ENCODE data around the gene ACTN4. TPM values are rescaled to one million over a fixed set of nuclear protein-coding genes. Genes with fewer than 3 reads are reported as not detected.
A peak's percentile ranks its signal among the peaks of the same experiment; 100 is the strongest.

The ACTN4 gene
- total RNA-seq, 1 experiment from 2014 or later = 1,233 TPM

DNA sequence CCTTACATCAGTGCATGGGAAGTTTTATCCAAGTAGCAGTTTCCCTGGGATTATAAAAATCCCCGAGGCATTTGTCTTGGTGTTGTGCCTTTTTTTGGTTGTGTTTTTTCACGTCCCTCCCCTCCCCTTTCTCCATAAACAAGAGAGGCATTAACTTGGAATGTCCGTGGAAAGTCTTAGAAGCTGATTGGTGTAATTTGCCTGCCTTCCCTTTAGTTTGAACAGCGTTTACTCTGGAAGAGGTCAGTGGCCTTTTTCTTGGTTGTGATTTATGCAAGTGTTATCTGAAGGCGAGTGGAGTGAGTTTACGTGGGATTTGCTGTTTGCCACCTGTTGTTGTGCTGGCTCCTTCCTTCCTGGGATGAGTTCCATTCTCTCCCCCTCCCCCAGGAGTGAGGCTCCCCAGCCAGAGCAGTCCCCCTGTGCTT lies 7.2 kb downstream of the ACTN4 start:
- Histone ChIP-seq H4K20me1 (ENCODE audit: insufficient read depth) (peaks cover 30% of the 10 kb centered on the region), H3K4me3 (no peak overlapping the region; the same call in 1 of the 2 replicates), H3K4me1 (replicated peaks; ENCODE audit: insufficient read depth) (peaks cover 90% of the 10 kb centered on the region), H2AFZ (no peak overlapping the region), H3K9me3 (ENCODE audit: insufficient read depth, low read depth) (no peaks in the 10 kb centered on the region), H3K27me3 (ENCODE audit: insufficient read depth, low read depth) (no peaks in the 10 kb centered on the region), H3K79me2 (ENCODE audit: low read depth) (peaks cover 96% of the 10 kb centered on the region), H3K36me3 (ENCODE audit: low read depth) (peaks cover 44% of the 10 kb centered on the region), H3K4me2 (peak overlapping the region; percentile 89), H3K9me2 (ENCODE audit: insufficient read depth) (no peaks in the 10 kb centered on the region), H3K27ac (peak overlapping the region; percentile 99), H3F3A (ENCODE audit: insufficient read depth, low read depth) (peaks cover 93% of the 10 kb centered on the region)
- TF ChIP-seq, protein P1, sequence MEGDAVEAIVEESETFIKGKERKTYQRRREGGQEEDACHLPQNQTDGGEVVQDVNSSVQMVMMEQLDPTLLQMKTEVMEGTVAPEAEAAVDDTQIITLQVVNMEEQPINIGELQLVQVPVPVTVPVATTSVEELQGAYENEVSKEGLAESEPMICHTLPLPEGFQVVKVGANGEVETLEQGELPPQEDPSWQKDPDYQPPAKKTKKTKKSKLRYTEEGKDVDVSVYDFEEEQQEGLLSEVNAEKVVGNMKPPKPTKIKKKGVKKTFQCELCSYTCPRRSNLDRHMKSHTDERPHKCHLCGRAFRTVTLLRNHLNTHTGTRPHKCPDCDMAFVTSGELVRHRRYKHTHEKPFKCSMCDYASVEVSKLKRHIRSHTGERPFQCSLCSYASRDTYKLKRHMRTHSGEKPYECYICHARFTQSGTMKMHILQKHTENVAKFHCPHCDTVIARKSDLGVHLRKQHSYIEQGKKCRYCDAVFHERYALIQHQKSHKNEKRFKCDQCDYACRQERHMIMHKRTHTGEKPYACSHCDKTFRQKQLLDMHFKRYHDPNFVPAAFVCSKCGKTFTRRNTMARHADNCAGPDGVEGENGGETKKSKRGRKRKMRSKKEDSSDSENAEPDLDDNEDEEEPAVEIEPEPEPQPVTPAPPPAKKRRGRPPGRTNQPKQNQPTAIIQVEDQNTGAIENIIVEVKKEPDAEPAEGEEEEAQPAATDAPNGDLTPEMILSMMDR (conservative IDR thresholded peaks at IDR 0.05) = no peak
- TF ChIP-seq EZH2 (IDR thresholded peaks at IDR 0.05; ENCODE audit: low read depth) = no peak
- ChIA-PET POLR2A (ENCODE audit: unreplicated experiment) (interaction anchor here (0.6 to 0.8 kb wide), 2 partner anchors 29 to 749 kb away, joined by 3 to 6 read pairs; no protein-coding TSS in a partner anchor), CTCF (no interaction called here)
- no peak for DNase-seq
- intact Hi-C loops (cut with micrococcal nuclease; ENCODE audit: unreplicated experiment) = loop anchor here (5.0 kb wide), 1 partner anchor 78 kb away; no protein-coding TSS in a partner anchor
- no TSS peak for BruUV-seq (replicated peaks)

DNA sequence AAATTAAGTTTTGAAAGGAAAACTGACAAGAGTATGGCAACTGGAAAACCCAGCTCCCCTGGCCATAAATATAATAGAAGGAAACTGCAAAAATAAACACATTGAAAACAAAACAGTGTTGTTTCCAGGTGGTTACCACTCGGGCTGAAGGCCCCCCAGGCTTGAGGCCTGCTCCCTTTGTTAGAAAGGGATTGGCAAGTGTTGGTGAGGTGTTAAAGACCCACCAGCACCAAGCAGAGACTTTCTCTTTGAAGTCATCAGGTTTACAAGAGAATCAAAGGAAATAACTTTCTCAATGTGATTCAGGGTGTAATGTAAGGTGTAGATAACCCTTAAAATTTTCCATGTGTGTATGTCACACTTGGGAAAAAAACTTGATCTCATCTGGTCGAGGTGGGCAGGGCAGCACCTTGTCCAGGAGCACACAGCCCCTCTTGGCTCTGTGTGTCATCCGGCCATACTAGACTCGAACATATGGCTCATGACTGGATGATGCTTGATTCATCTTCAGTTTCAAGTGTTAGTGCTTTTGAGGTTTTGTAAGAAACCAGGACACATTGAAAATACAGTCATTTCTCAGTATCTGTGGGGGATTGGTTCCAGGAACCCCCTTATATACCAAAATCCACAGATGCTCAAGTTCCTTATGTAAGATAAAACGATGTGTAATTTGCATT lies 7.8 kb downstream of the ACTN4 start:
- no peaks in the 10 kb centered on the region for H3K9me3 ChIP-seq (ENCODE audit: insufficient read depth, low read depth)
- no peaks in the 10 kb centered on the region for H3K27me3 ChIP-seq (ENCODE audit: insufficient read depth, low read depth)
- CTCF ChIA-PET = no interaction called here
- H3K9me2 ChIP-seq (ENCODE audit: insufficient read depth) = no peaks in the 10 kb centered on the region
- H2AFZ ChIP-seq = no peak overlapping the region
- no peak overlapping the region; the same call in 1 of the 2 replicates for H3K4me3 ChIP-seq
- peaks cover 96% of the 10 kb centered on the region for H3F3A ChIP-seq (ENCODE audit: insufficient read depth, low read depth)
- intact Hi-C loops (cut with micrococcal nuclease; ENCODE audit: unreplicated experiment) = loop anchor here (5.0 kb wide), 1 partner anchor 77 kb away; no protein-coding TSS in a partner anchor
- H3K4me1 ChIP-seq (replicated peaks; ENCODE audit: insufficient read depth) = peaks cover 96% of the 10 kb centered on the region
- POLR2A ChIA-PET (ENCODE audit: unreplicated experiment) = interaction anchor here (0.8 to 2.5 kb wide), 2 partner anchors 28 to 37 kb away, joined by 6 to 12 read pairs; no protein-coding TSS in a partner anchor
- peaks cover 26% of the 10 kb centered on the region for H4K20me1 ChIP-seq (ENCODE audit: insufficient read depth)
- peak overlapping the region; percentile 99 for H3K27ac ChIP-seq
- no peak for DNase-seq
- TF ChIP-seq, protein P1 (conservative IDR thresholded peaks at IDR 0.05) = no peak
- no peak for TF ChIP-seq EZH2 (IDR thresholded peaks at IDR 0.05; ENCODE audit: low read depth)
- H3K4me2 ChIP-seq = peak overlapping the region; percentile 89
- peaks cover 96% of the 10 kb centered on the region for H3K79me2 ChIP-seq (ENCODE audit: low read depth)
- H3K36me3 ChIP-seq (ENCODE audit: low read depth) = peaks cover 44% of the 10 kb centered on the region
- no TSS peak for BruUV-seq (replicated peaks)

DNA sequence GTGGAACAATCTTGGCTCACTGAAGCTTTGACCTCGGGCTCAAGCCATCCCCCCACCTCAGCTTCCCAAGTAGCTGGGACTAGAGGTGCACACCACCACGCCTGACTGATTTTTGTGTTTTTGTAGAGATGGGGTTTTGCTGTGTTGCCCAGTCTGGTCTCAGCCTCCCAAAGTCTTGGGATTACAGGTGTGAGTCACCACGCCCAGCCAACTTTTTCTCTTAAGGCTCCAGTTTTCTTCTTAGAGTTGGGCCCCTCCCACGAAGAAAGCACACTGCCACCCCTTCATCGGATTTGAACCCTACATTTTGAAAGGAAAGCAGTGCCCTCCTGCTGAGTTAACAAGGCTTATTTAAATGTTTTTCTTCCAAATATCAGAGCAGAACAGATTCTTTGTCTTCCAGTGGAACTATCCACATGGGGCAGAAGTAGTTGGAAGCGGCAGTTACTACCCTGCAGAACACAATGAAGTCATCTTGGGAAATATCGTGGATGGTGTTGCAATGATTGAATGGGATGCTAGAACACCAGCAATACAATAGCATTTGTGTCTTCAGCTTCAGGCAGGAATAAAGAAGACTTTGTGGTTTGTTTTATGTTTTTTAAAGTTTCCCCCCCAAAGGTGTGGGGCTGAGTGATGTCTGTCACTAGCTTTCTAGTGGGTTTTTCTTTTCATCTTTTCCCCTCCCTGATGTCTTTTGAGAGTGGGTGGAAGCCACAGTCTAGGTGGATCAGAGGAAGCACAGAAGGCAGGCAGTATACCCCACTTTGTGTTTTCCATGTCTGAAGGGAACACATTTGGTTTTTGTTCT lies 8.9 kb downstream of the ACTN4 start:
- TF ChIP-seq, protein P1 (conservative IDR thresholded peaks at IDR 0.05) = no peak
- no peak for TF ChIP-seq EZH2 (IDR thresholded peaks at IDR 0.05; ENCODE audit: low read depth)
- Histone ChIP-seq H3K4me1 (replicated peaks; ENCODE audit: insufficient read depth) (peaks cover 97% of the 10 kb centered on the region), H4K20me1 (ENCODE audit: insufficient read depth) (peaks cover 17% of the 10 kb centered on the region), H3K9me3 (ENCODE audit: insufficient read depth, low read depth) (no peaks in the 10 kb centered on the region), H3K79me2 (ENCODE audit: low read depth) (peaks cover 96% of the 10 kb centered on the region), H3K27ac (peak overlapping the region; percentile 99), H2AFZ (no peak overlapping the region), H3K9me2 (ENCODE audit: insufficient read depth) (no peaks in the 10 kb centered on the region), H3K4me2 (peak overlapping the region; percentile 89), H3K4me3 (no peak overlapping the region), H3K27me3 (ENCODE audit: insufficient read depth, low read depth) (no peaks in the 10 kb centered on the region), H3K36me3 (ENCODE audit: low read depth) (peaks cover 54% of the 10 kb centered on the region), H3F3A (ENCODE audit: insufficient read depth, low read depth) (peaks cover 96% of the 10 kb centered on the region)
- no TSS peak for BruUV-seq (replicated peaks)
- ChIA-PET CTCF (no interaction called here), POLR2A (ENCODE audit: unreplicated experiment) (interaction anchor here (0.6 to 2.5 kb wide), 2 partner anchors 18 to 36 kb away, joined by 8 to 12 read pairs; no protein-coding TSS in a partner anchor)
- intact Hi-C loops (cut with micrococcal nuclease; ENCODE audit: unreplicated experiment) = loop anchor here (5.0 kb wide), 1 partner anchor 76 kb away; no protein-coding TSS in a partner anchor
- DNase-seq = peak in 1 of 2 experiments; percentile 59

Measured in PC-9 (cell line).